Activated B cell treated with CpG ODN at 0.5 μM for 24 hours (primary cell): ENCODE results near the gene WNT10A. TPM values are rescaled to one million over a fixed set of nuclear protein-coding genes. Genes with fewer than 3 reads are reported as not detected.
A peak's percentile ranks its signal among the peaks of the same experiment; 100 is the strongest.

ENCODE experiments used
- ATAC-seq: fragments of 200-7000 bp; cut with Tn5 transposase; one replicate; pipeline ENCODE4 v1.10.0; 2021; ENCODE audit warnings: low read depth, mild to moderate bottlenecking, moderate library complexity
- CTCF ChIA-PET: fragments of 350-600 bp; sonication (Branson Sonifier 250); formaldehyde crosslinking; loops from one replicate; lab custom pipeline; 2021; ENCODE audit warnings: antibody characterized with exemption; lab: Charles Lee
- POLR2A ChIA-PET: fragments of 350-600 bp; sonication (Branson Sonifier 250); formaldehyde crosslinking; loops from one replicate; lab custom pipeline; 2021; ENCODE audit warnings: antibody characterized with exemption; lab: Charles Lee
- DNase-seq: peaks from one replicate; pipeline ENCODE4 v3.0.0; 2022
- H3K27ac Mint-ChIP-seq: one replicate; pipeline ENCODE4 v1.8.0; 2020; ENCODE audit warnings: mixed read lengths
- H3K27me3 Mint-ChIP-seq: one replicate; pipeline ENCODE4 v1.8.0; 2021; ENCODE audit warnings: mixed read lengths
- H3K36me3 Mint-ChIP-seq: one replicate; pipeline ENCODE4 v1.8.0; 2021; ENCODE audit warnings: low read depth, mixed read lengths
- H3K4me1 Mint-ChIP-seq: one replicate; pipeline ENCODE4 v1.8.0; 2021; ENCODE audit warnings: mixed read lengths
- H3K4me3 Mint-ChIP-seq: one replicate; pipeline ENCODE4 v1.8.0; 2020; ENCODE audit warnings: mild to moderate bottlenecking, mixed read lengths
- H3K9me3 Mint-ChIP-seq: one replicate; pipeline ENCODE4 v1.8.0; 2020; ENCODE audit warnings: mixed read lengths
- CTCF ChIP-seq: fragments of 200-600 bp; IDR thresholded peaks from one replicate; pipeline ENCODE4 v1.8.0; 2022; ENCODE audit warnings: antibody characterized with exemption, mild to moderate bottlenecking
- intact Hi-C: fragments of 100-400 bp; cut with micrococcal nuclease; formaldehyde crosslinking; loops from one replicate; pipeline ENCODE4 v1.15.1; 2024
- total RNA-seq: library from RNA; stranded (reverse); gene quantifications from 2 replicates; pipeline ENCODE4 v1.2.3, GENCODE V29; 2022

The WNT10A gene
- total RNA-seq, 1 donor from 2014 or later = 31.8 TPM

DNA sequence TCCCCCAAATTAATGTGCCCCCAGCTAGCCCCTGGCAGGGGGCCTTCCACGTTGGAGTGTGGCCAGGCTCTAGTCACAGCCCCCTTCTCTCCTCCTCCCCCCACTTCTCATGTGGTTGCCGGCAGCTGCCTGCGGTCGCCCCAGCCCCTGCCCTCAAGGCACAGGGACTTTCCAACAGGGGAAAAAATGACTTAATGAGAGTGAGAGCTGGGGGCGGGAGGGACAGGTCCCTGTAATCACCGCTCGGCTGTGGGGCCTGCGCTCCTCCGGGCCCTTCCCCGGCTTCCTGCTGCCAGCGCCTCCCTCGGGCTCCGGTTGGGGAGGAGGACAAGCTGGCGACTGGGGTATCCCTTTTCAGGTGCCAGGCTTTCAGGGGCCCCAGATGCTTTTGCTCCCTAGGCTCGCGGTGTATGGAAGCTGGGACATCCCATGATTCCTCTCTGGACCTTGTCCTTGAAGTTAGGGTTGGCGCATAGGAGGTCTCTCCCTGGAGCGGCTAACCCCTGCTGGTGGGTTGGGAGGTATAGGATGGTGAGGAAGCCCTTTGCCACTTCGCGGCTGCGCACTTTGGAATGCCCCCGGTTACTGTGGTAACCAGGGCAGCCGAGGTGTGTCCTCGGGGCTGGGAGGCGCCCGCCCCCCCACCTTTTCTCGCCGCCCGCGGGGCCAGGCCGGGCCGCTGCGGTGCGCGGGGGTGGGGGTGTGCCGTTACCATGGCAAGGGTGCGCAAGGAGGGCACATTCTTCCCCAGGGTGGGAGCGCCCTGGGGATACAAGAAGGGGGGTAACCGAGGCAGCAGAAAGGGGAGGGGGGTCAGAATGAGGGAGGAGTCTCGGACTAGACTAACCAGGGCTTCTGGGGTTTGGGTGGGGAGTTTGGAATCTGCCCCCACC is 16.1 kb downstream of the WNT10A start:
- intact Hi-C loops = loop anchor here (1.0 to 5.0 kb wide), 10 partner anchors 16 to 604 kb away; partner anchors contain the start of genes BCS1L, CNOT9, CTDSP1 and DNAJB2
- peaks cover 13% of the 10 kb centered on the region for H3K27me3 Mint-ChIP-seq
- no peak for TF ChIP-seq CTCF
- peak; percentile 82 for DNase-seq
- no peaks in the 10 kb centered on the region for H3K9me3 Mint-ChIP-seq
- peak overlapping the region; percentile 92 for H3K27ac Mint-ChIP-seq
- peak; percentile 58 for ATAC-seq
- ChIA-PET CTCF (interaction anchor here (0.9 to 17.0 kb wide), 11 partner anchors 13 to 113 kb away, joined by 3 to 1062 read pairs (median 4); partner anchors contain the start of genes WNT10A and WNT6), POLR2A (interaction anchor here (0.5 to 13.2 kb wide), 20 partner anchors 15 to 746 kb away, joined by 3 to 969 read pairs (median 5); partner anchors contain the start of genes AAMP, ABCB6, BCS1L and CNPPD1)
- no peaks in the 10 kb centered on the region for H3K36me3 Mint-ChIP-seq
- H3K4me3 Mint-ChIP-seq = peak overlapping the region; percentile 85
- peaks cover 60% of the 10 kb centered on the region for H3K4me1 Mint-ChIP-seq

- peak overlapping the region; percentile 85 for H3K4me3 Mint-ChIP-seq
- H3K36me3 Mint-ChIP-seq = no peaks in the 10 kb centered on the region
- H3K4me1 Mint-ChIP-seq = peaks cover 52% of the 10 kb centered on the region
- ATAC-seq (no peak), DNase-seq (peak; percentile 51)
- H3K9me3 Mint-ChIP-seq = no peaks in the 10 kb centered on the region
- ChIA-PET POLR2A (interaction anchor here (0.7 to 13.2 kb wide), 15 partner anchors 10 to 745 kb away, joined by 3 to 969 read pairs (median 4); partner anchors contain the start of genes ABCB6, CDK5R2, CNPPD1 and DNAJB2), CTCF (interaction anchor here (0.9 to 17.0 kb wide), 24 partner anchors 9 to 501 kb away, joined by 3 to 1062 read pairs (median 4); partner anchors contain the start of genes BCS1L, TTLL4, WNT10A and WNT6)
- intact Hi-C loops = loop anchor here (1.0 to 5.0 kb wide), 11 partner anchors 11 to 605 kb away; partner anchors contain the start of genes BCS1L, CNOT9, CTDSP1 and DNPEP
- no peak for TF ChIP-seq CTCF
- H3K27ac Mint-ChIP-seq = peak overlapping the region; percentile 92
- H3K27me3 Mint-ChIP-seq = peaks cover 19% of the 10 kb centered on the region
Observed at GRCh38 chr2:218897394-218898108, 16.9 kb downstream of the WNT10A start.

DNA sequence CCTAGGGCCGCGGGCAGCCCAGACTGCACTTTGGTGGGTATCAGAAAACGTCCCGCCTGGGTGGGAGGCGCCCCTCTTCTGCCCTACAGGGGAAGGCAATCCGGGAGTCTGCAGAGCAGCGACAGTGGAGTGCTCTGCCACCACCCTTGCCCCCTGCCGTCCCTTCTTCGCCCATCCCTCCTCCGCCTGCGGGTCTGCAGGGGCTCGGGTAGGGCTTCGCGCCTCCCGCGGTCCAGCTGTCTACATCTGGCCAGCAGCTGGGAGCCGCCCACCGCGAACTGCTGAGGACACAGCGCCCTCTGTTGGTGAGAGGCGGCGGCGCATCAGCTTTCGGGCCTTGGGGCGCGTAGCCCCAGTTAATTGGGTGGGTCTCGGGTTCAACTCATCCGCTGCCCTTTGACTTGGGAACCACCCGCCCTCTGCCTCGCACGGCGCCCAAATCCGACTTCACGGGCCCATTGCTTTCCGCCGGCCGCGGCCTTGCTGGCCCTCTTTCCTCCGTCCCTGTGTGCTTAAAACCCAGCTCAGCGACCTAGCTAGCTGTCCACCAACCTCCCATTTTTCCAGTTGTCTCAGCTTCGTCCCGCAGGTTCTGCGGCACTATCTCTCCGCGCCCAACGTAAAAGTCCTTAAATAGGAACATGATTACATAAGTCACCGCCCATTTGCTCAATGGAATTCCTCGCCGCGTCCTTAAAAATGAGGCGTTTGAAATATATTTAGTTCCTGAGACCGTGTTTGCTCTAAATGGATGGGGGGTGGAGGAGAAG is 17.6 kb downstream of the WNT10A start:
- intact Hi-C loops = loop anchor here (1.0 to 5.0 kb wide), 7 partner anchors 10 to 606 kb away; partner anchors contain the start of genes CTDSP1, DNPEP, NHEJ1 and TMBIM1
- POLR2A ChIA-PET = interaction anchor here (0.7 to 13.2 kb wide), 10 partner anchors 9 to 489 kb away, joined by 3 to 969 read pairs (median 3); partner anchors contain the start of genes CDK5R2, CNPPD1, DNAJB2 and DNPEP

More for the DNA sequence above, 17.6 kb downstream of the WNT10A start:
- Mint-ChIP-seq H3K4me3 (peak overlapping the region; percentile 85), H3K9me3 (no peaks in the 10 kb centered on the region), H3K4me1 (peaks cover 47% of the 10 kb centered on the region), H3K27me3 (peaks cover 22% of the 10 kb centered on the region), H3K27ac (peak overlapping the region; percentile 84), H3K36me3 (no peaks in the 10 kb centered on the region)
- CTCF ChIA-PET = interaction anchor here (0.7 to 17.0 kb wide), 24 partner anchors 8 to 502 kb away, joined by 3 to 1062 read pairs (median 4); partner anchors contain the start of genes BCS1L, TTLL4, WNT10A and WNT6
- ATAC-seq = peak; percentile 22
- TF ChIP-seq CTCF = peak; percentile 97
- DNase-seq = peak; percentile 88
